NCI-H2029 (cell line): ENCODE data around the gene ATP5MK.
A peak's percentile ranks its signal among the peaks of the same experiment; 100 is the strongest.
"Not testable (repeated sequence)": the region's sequence is repeated elsewhere in the genome, so short reads cannot be mapped to it uniquely, and the experiment has no call there.

ENCODE experiments used
- DNase-seq: peaks from one replicate; lab custom pipeline; 2025; lab: John Stamatoyannopoulos, UW

ATP5MK gene, protein sequence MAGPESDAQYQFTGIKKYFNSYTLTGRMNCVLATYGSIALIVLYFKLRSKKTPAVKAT

GRCh38 chr10:103396067-103396788, at the start of gene ATP5MK, which contains the start of gene PDCD11:
Gene ATP5MK (minus strand): TSS chr10:103396475. CDS start chr10:103392457, 4,018 bp downstream.
Gene PDCD11 (plus strand): TSS chr10:103396626. CDS start chr10:103398427, 1,801 bp downstream.
- peak; percentile 92 for DNase-seq

- no peak for DNase-seq
These were observed 49.1 kb upstream of the ATP5MK start for GRCh38 chr10:103445366-103445765.

GRCh38 chr10:103444478-103444877, 48.2 kb upstream of the ATP5MK start:
- DNase-seq: no peak

GRCh38 chr10:103443475-103444185, 47.4 kb upstream of the ATP5MK start:
- no peak for DNase-seq

DNA sequence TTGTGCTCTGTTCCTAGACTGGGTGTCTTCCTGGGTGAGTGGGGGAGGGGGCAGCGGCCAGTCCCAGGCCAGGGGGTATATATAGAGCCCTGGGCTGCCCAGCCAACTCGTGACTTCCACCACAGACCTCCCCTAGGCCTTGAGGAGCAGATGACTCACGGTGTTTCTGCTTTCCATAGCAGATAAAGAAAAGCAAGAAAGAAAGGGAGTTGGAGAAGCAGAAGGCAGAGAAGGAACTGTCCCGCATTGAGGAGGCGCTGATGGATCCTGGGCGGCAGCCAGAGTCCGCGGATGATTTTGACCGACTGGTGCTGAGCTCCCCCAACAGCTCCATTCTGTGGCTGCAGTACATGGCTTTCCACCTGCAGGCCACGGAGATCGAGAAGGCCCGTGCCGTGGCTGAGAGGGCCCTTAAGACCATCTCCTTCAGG, 45.8 kb upstream of the ATP5MK start:
- no peak for DNase-seq

DNA sequence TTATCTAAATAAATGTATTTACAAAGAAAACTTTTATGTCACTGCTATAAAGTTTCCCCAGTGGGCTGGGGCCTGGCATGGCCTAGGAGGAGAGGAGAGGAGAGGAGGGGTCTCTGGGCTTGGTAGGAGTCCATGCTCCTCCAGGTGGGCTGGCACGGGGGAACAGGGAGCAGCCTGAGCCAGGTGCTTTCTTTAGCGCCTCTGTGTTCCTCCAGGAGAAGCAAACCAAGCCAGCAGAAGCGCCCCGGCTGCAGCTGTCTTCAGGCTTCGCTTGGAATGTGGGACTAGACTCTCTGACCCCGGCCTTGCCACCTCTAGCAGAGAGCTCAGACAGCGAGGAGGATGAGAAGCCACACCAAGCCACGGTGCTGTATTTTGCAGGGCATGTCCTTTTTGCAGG, 45.3 kb upstream of the ATP5MK start:
- DNase-seq: no peak

- no peak for DNase-seq
These were observed 44.9 kb upstream of the ATP5MK start for GRCh38 chr10:103441206-103441605.

- DNase-seq: no peak
These were observed 44.1 kb upstream of the ATP5MK start for GRCh38 chr10:103440416-103440815.

- DNase-seq: no peak
These were observed 43.5 kb upstream of the ATP5MK start for GRCh38 chr10:103439776-103440175.

DNA sequence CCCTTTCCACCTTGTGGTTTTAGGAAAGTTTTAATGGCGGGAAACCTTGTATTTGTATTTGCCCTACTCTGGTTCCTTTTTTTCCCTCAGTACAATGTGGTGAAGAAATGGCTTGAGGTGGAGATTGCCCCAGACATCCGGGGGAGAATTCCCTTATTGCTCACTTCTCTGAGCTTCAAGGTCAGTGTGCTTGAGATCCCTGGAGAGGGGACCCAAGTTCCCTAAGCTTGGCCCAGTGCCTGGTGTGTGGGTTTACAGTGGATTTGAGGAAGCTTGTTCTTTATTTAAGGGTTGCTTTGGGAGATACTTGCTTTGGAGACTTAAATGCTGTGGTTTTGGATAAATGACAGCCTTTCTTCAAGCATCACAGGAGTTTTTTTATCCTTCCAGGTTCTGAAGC, 37.6 kb upstream of the ATP5MK start:
- no peak for DNase-seq

GRCh38 chr10:103431902-103432301, 35.6 kb upstream of the ATP5MK start:
- DNase-seq: no peak

DNA sequence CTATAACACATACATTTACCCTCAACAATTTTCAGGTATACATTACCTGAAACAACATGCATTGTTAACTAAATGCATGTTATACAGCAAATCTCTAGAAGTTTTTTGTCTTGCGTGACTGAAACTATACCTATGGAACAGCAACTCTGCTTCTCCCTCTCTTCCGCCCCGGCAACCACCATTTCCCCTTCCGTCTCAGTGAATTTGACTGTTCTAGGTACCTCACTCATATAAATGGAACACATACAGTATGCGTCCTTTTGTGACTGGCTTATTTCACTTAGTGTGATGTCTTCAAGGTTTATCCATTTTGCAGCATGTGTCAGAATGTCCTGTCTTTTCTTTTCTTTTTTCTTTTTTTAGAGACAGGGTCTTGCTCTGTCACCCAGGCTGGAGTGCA, 33.4 kb upstream of the ATP5MK start:
- DNase-seq: no peak

- no peak for DNase-seq
These were observed 32.8 kb upstream of the ATP5MK start for GRCh38 chr10:103428989-103429643.

DNA sequence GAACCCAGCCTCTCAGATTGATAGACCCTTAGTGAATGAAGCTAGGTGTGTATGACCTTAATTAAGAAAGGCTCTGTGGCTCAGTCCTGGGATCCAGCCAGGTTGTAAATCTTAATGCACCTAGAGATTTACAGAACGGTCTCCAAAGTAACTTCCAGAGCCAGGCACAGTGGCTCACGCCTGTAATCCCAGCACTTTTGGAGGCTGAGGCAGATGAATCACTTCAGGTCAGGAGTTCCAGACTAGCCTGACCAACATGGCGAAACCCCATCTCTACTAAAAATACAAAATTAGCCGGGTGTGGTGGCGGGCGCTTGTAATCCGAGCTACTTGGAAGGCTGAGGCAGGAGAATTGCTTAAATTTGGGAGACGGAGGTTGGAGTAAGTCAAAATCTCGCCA, 31.6 kb upstream of the ATP5MK start:
- no peak for DNase-seq

DNA sequence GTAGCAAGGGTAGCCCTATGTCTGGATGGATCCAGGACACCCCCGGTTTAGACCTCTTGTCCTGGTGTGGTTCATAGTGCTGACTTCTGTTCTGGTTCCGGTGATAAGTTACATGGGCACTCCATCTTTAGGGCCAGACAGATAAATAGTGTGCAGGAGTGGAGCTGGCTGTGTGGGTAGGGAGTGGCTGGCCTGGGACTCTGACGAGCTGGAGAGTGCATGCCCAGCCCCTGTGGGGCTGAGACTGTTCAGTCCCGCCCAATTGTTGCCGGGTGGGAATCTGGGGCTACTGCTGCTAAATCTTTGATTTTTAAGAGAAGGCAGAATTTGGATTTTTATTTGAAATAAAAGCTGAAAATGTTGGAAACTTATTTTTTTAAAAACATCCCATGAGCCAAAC, 27.5 kb upstream of the ATP5MK start:
- no peak for DNase-seq

- no peak for DNase-seq
These were observed 22.8 kb upstream of the ATP5MK start for GRCh38 chr10:103419101-103419500.

DNA sequence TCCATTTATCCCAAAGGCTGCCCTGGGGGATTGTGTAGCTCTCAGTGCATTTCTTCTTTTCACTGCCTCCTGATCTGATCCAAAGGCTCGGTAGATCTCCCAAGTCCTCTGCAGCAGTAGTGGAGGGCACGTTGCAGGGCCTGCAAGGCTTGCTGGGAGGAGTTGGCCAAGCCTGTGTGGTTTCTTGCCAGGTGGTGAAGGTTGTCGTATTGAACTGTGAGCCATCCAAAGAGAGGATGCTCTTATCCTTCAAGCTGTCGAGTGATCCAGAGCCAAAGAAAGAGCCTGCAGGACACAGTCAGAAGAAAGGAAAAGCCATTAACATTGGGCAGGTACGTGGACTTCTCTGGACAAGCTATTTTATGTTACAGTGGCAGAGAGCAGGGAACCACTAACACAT, 21.3 kb upstream of the ATP5MK start:
- DNase-seq: no peak

GRCh38 chr10:103417148-103417469, 20.8 kb upstream of the ATP5MK start:
- not testable (repeated sequence) for DNase-seq

DNA sequence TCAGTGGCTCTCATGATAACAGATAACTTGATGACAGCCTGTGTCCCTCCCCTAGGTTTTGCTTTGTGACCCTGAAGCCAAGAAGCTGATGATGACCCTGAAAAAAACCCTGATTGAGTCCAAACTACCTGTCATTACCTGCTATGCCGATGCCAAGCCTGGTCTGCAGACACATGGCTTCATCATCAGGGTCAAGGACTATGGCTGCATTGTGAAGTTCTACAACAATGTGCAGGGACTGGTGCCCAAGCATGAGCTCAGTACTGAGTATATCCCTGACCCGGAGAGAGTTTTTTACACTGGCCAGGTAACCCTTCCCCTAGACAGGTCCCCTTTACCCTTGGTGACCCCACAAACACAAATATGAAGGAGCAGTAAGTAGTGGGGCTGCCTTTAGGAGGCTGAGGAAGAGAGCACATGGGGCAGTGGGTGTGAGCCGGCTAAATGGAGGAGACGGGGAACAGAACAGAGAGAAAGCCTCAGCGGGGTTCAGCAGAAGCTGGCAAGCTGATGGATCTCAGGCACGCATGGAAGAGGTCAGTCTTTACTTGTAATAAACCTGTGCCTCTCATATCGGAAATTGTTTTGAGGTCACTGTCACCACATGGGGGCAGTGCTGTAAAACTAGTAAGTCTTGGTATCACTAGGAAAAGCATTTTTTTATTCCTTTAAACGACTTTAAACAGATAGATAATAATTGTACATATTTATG, 20.3 kb upstream of the ATP5MK start:
- no peak for DNase-seq

GRCh38 chr10:103415581-103415980, 19.3 kb upstream of the ATP5MK start:
- DNase-seq: no peak

GRCh38 chr10:103413564-103413963, 17.3 kb upstream of the ATP5MK start:
- no peak for DNase-seq

DNA sequence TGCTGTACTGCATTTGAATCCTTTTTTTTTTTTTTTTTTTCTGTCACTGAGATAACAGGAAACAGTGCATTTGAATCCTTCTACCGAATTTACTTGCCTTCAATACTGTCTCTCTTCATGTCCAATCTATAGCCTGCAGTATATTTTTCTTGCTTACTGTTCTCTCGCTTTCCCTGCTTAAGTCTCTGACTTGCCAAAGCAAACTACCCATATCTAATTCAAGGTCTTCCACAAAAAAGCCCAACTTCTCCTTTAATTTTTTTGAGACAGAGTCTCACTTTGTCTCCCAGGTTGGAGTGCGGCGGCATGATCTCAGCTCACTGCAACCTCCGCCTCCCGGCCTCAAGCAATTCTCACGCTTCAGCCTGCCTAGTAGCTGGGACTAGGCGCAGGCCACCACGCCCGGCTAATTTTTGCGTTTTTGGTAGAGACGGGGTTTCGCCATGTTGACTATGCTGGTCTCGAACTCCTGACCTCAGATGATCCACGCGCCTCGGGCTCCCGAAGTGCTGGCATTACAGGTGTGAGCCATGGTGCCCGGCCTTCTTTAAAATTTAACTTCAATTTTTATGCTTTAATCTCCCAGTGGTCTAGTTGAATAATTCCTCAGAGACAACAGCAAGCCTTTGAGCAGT, 1.0 kb upstream of the ATP5MK start:
- no peak for DNase-seq
